ENCODE measurements around the gene PCDHGB5.
"Not testable (repeated sequence)": the region's sequence is repeated elsewhere in the genome, so short reads cannot be mapped to it uniquely, and the experiment has no call there.

PCDHGB5 gene

DNA sequence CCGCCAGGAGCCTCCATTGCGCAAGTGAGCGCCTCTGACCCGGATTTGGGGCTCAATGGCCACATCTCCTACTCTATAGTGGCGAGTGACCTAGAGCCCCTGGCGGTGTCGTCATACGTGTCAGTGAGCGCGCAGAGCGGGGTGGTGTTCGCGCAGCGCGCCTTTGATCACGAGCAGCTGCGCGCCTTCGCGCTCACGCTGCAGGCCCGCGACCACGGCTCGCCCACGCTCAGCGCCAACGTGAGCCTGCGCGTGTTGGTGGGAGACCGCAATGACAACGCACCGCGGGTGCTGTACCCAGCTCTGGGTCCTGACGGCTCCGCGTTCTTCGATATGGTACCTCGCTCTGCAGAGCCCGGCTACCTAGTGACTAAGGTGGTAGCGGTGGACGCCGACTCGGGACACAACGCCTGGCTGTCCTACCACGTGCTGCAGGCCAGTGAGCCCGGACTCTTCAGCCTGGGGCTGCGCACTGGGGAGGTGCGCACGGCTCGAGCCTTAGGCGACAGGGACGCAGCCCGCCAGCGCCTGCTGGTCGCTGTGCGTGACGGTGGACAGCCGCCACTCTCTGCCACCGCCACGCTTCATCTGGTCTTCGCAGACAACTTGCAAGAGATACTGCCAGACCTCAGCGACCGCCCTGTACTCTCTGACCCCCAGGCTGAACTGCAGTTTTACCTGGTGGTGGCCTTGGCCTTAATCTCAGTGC, 12.0 kb downstream of the PCDHGB5 start:
- no peak for DNase-seq (ENCODE audit: low read depth, low spot score)

DNA sequence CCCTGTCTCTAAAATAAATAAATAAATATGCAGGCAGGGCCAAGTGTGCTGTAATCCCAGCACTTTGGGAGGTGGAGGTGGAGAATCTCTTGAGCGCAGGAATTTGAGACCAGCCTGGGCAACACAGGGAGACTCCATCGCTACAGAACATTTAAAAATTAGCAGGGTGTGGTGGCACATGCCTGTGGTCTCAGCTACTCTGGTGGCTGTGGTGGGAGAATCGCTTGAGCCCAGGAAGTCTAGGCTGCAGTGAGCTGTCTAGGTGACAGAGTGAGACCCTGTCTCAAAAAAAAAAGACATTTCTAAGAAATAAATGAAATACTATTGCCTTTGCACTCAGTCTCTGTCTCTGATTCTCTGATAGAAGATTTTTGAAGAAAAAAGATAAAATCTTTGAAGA, 13.8 kb downstream of the PCDHGB5 start:
- DNase-seq (ENCODE audit: low read depth, low spot score): no peak

DNA sequence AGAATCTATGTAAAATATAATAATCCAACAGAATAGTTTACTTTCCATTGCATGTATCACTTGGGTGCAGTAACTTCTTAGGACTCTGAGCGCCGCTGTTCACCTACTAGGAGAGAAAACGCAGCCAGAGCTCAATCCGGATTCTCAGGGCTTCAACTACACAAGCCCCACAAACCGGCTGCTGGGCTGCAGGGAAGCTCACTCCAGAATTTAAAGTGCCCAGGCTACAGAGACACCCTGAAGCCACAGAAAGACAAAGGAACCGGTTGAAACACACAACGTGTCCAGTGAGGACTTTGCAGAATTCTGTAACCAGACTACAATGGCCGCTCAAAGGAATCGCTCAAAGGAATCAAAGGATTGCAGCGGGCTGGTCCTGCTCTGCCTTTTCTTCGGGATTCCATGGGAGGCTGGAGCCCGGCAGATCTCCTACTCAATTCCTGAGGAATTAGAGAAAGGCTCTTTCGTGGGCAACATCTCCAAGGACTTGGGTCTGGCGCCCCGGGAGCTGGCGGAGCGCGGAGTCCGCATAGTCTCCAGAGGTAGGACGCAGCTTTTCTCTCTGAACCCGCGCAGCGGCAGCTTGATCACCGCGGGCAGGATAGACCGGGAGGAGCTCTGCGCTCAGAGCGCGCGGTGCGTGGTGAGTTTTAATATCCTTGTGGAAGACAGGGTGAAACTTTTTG, 15.2 kb downstream of the PCDHGB5 start, which contains the start of gene PCDHGA10:
Gene PCDHGA10, plus strand, starts transcription at position 134 of the 686 bp plus-strand sequence. Its CDS starts 189 bp downstream, at position 323.
- DNase-seq (ENCODE audit: low read depth, low spot score): no peak

DNA sequence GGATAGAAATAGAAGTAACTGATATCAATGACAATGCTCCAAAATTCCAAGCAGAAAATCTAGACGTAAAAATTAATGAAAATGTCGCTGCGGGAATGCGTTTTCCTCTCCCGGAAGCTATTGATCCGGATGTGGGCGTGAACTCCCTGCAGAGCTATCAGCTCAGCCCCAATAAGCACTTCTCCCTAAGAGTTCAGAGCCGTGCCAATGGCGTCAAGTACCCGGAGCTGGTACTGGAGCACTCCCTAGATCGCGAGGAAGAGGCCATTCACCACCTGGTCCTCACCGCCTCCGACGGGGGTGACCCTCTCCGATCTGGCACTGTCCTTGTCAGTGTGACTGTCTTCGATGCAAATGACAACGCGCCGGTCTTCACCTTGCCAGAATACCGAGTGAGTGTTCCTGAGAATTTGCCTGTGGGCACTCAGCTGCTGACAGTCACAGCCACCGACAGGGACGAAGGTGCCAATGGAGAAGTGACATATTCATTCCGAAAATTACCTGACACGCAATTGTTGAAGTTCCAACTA, 15.9 kb downstream of the PCDHGB5 start:
- no peak for DNase-seq (ENCODE audit: low read depth, low spot score)

DNA sequence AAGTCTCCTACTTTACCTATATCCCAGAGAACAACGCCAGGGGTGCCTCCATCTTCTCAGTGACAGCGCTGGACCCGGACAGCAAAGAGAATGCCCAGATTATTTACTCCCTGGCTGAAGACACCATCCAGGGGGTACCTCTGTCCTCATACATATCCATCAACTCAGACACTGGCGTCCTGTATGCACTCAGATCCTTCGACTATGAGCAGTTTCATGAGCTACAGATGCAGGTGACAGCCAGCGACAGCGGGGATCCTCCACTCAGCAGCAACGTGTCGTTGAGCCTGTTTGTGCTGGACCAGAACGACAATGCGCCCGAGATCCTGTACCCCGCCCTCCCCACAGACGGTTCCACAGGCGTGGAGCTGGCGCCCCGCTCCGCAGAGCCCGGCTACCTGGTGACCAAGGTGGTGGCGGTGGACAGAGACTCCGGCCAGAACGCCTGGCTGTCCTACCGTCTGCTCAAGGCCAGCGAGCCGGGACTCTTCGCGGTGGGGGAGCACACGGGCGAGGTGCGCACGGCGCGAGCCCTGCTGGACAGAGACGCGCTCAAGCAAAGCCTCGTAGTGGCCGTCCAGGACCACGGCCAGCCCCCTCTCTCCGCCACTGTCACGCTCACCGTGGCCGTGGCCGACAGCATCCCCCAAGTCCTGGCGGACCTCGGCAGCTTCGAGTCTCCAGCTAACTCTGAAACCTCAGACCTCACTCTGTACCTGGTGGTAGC, 17.0 kb downstream of the PCDHGB5 start:
- DNase-seq (ENCODE audit: low read depth, low spot score): not testable (repeated sequence)

DNA sequence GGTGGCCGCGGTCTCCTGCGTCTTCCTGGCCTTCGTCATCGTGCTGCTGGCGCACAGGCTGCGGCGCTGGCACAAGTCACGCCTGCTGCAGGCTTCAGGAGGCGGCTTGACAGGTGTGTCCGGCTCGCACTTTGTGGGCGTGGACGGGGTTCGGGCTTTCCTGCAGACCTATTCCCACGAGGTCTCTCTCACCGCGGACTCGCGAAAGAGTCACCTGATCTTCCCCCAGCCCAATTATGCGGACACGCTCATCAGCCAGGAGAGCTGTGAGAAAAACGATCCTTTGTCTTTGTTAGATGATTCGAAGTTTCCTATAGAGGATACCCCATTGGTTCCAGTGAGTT, 17.5 kb downstream of the PCDHGB5 start:
- not testable (repeated sequence) for DNase-seq (ENCODE audit: low read depth, low spot score)

DNA sequence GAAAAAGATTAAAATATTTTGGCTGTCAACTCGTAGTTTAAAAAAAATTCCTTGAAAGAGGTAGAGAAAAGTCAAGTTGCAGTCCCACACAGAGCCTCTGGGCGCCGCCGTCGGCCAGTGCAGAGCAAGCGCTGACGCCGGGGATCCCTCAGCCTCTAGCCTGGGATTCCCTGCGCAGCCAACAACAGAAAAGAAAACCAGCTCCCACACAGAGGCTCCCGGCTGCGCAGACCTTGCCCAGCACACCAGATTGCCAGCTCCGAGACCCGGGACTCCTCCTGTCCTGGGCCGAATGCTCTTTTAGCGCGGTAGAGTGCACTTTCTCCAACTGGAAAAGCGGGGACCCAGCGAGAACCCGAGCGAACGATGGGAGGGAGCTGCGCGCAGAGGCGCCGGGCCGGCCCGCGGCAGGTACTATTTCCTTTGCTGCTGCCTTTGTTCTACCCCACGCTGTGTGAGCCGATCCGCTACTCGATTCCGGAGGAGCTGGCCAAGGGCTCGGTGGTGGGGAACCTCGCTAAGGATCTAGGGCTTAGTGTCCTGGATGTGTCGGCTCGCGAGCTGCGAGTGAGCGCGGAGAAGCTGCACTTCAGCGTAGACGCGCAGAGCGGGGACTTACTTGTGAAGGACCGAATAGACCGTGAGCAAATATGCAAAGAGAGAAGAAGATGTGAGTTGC, 19.9 kb downstream of the PCDHGB5 start, which contains the start of gene PCDHGB7:
Gene PCDHGB7, plus strand, starts transcription at position 184 of the 679 bp plus-strand sequence. Its CDS starts 183 bp downstream, at position 367.
- DNase-seq (ENCODE audit: low read depth, low spot score): peak; percentile 18

DNA sequence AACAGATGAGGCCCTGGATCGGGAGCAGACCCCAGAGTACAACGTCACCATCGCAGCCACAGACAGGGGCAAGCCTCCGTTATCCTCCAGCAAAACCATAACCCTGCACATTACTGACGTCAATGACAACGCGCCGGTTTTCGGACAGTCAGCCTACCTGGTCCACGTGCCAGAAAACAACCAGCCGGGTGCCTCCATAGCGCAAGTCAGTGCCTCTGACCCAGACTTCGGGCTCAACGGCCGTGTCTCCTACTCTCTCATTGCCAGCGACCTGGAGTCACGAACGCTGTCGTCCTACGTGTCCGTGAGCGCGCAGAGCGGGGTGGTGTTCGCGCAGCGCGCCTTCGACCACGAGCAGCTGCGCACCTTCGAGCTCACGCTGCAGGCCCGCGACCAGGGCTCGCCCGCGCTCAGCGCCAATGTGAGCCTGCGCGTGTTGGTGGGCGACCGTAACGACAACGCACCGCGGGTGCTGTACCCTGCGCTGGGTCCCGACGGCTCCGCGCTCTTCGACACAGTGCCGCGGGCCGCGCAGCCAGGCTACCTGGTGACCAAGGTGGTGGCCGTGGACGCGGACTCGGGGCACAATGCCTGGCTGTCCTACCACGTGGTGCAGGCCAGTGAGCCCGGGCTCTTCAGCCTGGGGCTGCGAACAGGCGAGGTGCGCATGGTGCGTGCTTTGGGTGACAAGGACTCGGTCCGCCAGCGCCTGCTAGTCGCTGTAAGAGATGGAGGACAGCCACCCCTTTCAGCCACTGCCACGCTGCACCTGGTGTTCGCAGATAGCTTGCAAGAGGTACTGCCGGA, 21.5 kb downstream of the PCDHGB5 start:
- DNase-seq (ENCODE audit: low read depth, low spot score): no peak

DNA sequence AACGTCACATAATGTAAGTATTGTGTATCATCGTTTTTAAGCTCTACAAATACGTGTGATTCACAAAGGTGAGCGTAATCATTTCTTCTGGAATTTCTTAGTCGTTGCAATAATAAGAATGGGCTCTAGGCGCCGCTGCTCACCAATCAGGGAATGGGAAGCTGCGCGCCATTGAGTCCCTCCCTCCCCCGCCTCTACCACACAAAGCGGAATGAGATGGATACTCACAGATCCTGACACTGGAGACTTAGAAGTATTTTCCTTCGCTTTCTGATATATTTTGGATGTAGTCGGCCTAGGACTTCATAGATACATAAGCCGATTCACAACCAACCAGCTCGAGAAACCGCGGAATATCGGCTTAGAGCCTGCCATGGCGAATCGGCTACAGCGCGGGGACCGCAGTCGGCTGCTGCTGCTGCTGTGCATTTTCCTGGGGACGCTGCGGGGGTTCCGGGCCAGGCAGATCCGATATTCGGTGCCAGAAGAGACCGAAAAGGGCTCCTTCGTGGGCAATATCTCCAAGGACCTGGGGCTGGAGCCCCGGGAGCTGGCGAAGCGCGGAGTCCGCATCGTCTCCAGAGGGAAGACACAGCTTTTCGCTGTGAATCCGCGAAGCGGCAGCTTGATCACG, 23.2 kb downstream of the PCDHGB5 start, which contains the start of gene PCDHGA11:
Gene PCDHGA11, plus strand, starts transcription at position 197 of the 634 bp plus-strand sequence. Its CDS starts 177 bp downstream, at position 374.
- DNase-seq (ENCODE audit: low read depth, low spot score): peak; percentile 10

DNA sequence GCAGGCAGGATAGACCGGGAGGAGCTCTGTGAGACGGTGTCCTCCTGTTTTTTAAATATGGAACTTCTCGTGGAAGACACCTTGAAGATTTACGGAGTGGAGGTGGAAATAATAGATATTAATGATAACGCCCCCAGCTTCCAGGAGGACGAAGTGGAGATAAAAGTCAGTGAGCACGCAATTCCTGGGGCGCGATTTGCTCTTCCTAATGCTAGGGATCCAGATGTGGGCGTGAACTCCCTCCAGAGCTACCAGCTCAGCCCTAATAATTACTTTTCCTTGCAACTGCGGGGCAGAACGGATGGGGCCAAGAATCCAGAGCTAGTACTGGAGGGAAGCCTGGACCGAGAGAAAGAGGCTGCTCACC, 23.7 kb downstream of the PCDHGB5 start:
- no peak for DNase-seq (ENCODE audit: low read depth, low spot score)

DNA sequence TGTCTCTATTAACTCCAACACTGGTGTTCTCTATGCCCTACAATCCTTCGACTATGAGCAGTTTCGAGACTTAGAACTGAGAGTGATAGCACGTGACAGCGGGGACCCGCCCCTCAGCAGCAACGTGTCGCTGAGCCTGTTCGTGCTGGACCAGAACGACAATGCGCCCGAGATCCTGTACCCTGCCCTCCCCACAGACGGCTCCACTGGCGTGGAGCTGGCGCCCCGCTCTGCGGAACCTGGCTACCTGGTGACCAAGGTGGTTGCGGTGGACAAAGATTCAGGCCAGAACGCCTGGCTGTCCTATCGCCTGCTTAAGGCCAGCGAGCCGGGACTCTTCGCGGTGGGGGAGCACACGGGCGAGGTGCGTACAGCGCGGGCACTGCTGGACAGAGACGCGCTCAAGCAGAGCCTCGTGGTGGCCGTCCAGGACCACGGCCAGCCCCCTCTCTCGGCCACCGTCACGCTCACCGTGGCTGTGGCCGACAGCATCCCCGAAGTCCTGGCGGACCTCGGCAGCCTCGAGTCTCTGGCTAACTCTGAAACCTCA, 25.1 kb downstream of the PCDHGB5 start:
- DNase-seq (ENCODE audit: low read depth, low spot score): no peak

DNA sequence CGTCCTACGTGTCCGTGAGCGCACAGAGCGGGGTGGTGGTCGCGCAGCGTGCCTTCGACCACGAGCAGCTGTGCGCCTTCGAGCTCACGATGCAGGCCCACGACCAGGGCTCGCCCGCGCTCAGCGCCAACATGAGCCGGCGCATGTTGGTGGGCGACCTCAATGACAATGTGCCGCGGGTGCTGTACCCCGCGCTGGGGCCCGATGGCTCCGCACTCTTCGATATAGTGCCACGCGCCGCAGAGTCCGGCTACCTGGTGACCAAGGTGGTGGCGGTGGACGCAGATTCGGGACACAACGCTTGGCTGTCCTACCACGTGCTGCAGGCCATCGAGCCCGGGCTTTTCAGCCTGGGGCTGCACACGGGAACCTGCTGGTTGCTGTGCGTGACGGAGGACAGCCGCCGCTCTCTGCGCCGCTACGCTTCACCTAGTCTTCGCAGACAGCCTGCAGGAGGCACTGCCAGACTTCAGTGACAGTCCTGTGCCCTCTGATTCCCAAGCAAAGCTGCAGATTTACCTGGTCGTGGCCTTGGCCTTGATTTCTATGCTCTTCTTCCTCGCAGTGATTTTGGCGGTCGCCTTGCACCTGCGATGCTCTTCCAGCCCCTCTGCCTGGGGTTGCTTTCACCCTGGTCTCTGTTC, 30.2 kb downstream of the PCDHGB5 start:
- DNase-seq (ENCODE audit: low read depth, low spot score): no peak

DNA sequence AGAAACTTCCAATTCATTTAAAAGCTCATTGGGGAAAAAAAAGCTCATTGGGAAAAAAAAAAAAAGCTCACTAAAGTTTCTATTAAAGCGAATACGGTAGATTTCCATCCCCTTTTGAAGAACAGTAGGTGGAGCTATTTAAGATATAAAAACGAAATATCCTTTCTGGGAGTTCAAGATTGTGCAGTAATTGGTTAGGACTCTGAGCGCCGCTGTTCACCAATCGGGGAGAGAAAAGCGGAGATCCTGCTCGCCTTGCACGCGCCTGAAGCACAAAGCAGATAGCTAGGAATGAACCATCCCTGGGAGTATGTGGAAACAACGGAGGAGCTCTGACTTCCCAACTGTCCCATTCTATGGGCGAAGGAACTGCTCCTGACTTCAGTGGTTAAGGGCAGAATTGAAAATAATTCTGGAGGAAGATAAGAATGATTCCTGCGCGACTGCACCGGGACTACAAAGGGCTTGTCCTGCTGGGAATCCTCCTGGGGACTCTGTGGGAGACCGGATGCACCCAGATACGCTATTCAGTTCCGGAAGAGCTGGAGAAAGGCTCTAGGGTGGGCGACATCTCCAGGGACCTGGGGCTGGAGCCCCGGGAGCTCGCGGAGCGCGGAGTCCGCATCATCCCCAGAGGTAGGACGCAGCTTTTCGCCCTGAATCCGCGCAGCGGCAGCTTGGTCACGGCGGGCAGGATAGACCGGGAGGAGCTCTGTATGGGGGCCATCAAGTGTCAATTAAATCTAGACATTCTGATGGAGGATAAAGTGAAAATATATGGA, 32.8 kb downstream of the PCDHGB5 start, which contains the start of gene PCDHGA12:
Gene PCDHGA12, plus strand, starts transcription at position 176 of the 782 bp plus-strand sequence. Its CDS starts 253 bp downstream, at position 429.
- peak; percentile 68 for DNase-seq (ENCODE audit: low read depth, low spot score)

DNA sequence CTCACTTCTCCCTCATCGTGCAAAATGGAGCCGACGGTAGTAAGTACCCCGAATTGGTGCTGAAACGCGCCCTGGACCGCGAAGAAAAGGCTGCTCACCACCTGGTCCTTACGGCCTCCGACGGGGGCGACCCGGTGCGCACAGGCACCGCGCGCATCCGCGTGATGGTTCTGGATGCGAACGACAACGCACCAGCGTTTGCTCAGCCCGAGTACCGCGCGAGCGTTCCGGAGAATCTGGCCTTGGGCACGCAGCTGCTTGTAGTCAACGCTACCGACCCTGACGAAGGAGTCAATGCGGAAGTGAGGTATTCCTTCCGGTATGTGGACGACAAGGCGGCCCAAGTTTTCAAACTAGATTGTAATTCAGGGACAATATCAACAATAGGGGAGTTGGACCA, 33.5 kb downstream of the PCDHGB5 start:
- no peak for DNase-seq (ENCODE audit: low read depth, low spot score)

DNA sequence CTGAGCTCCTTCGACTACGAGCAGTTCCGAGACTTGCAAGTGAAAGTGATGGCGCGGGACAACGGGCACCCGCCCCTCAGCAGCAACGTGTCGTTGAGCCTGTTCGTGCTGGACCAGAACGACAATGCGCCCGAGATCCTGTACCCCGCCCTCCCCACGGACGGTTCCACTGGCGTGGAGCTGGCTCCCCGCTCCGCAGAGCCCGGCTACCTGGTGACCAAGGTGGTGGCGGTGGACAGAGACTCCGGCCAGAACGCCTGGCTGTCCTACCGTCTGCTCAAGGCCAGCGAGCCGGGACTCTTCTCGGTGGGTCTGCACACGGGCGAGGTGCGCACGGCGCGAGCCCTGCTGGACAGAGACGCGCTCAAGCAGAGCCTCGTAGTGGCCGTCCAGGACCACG, 34.6 kb downstream of the PCDHGB5 start:
- DNase-seq (ENCODE audit: low read depth, low spot score): not testable (repeated sequence)

DNA sequence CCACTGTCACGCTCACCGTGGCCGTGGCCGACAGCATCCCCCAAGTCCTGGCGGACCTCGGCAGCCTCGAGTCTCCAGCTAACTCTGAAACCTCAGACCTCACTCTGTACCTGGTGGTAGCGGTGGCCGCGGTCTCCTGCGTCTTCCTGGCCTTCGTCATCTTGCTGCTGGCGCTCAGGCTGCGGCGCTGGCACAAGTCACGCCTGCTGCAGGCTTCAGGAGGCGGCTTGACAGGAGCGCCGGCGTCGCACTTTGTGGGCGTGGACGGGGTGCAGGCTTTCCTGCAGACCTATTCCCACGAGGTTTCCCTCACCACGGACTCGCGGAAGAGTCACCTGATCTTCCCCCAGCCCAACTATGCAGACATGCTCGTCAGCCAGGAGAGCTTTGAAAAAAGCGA, 35.0 kb downstream of the PCDHGB5 start:
- not testable (repeated sequence) for DNase-seq (ENCODE audit: low read depth, low spot score)

DNA sequence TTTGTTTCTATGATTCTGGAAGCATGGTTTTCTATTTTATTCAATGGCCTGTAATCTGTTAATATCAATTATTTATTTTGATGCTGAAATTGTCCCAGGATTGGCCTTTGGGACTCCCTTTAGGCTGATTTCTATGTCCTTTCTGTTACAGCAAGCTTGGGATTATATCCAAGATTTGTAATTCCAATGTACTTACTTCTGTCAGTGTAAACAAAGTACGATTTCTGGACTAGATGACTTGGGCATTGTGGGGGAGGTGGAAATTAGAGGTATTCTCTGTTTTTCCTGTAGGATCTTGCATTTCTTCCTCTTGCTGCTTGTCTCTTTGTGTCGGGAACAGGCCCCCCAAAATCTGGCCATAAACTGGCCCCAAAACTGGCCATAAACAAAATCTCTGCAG, 36.3 kb downstream of the PCDHGB5 start:
- no peak for DNase-seq (ENCODE audit: low read depth, low spot score)

DNA sequence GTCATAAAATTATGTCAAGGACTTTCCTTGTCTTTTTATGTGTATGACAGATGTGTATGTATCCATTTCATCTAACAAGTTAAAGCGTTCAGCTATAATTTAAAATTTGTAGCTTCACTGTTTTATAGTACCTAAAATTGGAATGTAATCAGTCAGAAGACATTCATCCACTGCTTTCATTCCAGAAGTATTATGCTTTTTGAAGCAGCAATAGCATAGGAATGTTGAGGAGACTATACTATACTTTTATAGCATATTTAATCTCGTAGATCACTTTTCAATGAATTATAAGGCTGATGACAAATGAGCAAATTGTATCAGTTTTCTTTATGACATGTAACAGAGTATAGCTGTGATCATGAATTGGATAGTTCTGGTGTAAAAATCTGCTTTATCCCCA, 39.5 kb downstream of the PCDHGB5 start:
- DNase-seq (ENCODE audit: low read depth, low spot score): no peak

Data from brain pericyte (primary cell).